Measurements from ENCODE around the gene ZFAND3. TPM values are rescaled to one million over a fixed set of nuclear protein-coding genes. Genes with fewer than 3 reads are reported as not detected.
"Not testable (repeated sequence)": the region's sequence is repeated elsewhere in the genome, so short reads cannot be mapped to it uniquely, and the experiment has no call there.

Gene ZFAND3
- total and polyA plus RNA-seq, 10 of the 15 experiments (the other 5 are each of a cell fraction or from before 2014, with no cell fraction given): 0.90 to 34.4 (median 16.3) TPM

DNA sequence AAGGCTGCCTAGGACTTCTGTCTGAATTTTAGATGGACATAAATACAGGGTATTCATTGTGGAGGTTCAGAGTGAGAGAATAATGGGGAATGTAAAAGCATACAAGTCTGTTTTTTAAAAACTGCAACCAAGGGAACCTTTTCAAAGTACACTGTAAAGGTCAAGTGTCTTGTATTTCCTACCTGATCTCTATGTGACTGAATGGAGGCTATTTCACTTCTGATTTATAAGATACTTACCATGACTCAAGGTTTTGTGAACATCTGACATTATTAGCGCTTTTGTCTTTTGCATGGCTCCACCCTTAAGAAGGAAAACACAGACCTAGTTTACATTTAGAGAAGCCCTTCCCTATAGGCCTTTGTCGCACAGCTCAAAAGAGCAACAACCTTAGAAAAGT lies 126.5 kb downstream of the ZFAND3 start:
- H3K4me1 ChIP-seq (ENCODE audit: control insufficient read depth, insufficient read depth, low read length): peaks cover 17% of the 10 kb centered on the region
- ATAC-seq (no peak), DNase-seq (ENCODE audit: low read depth, low spot score) (no peak), FAIRE-seq (no peak)
- no peaks in the 10 kb centered on the region; the same call in none of the 3 replicates for H3K9me3 ChIP-seq (replicated peaks; ENCODE audit: control insufficient read depth, insufficient read depth, low read length)
- H2AFZ ChIP-seq (ENCODE audit: control insufficient read depth, low read depth, low read length): no peak overlapping the region
- no peaks in the 10 kb centered on the region for H4K20me1 ChIP-seq (ENCODE audit: control insufficient read depth, insufficient read depth)
- no TSS peak for BruUV-seq (replicated peaks)
- no peak overlapping the region for H3K27ac ChIP-seq (ENCODE audit: control insufficient read depth, insufficient read depth)
- no peak overlapping the region for H3K4me3 ChIP-seq
- H3K79me2 ChIP-seq (ENCODE audit: control insufficient read depth, insufficient read depth, low read length): peaks cover 41% of the 10 kb centered on the region
- intact Hi-C loops (cut with micrococcal nuclease; ENCODE audit: unreplicated experiment): no loop called here
- ChIA-PET POLR2A (interaction anchor here (0.5 kb wide), 1 partner anchor 113 kb away, joined by 4 read pairs; no protein-coding TSS in a partner anchor), SMC1A (ENCODE audit: uncharacterized antibody, unreplicated experiment) (interaction anchor here (1.2 to 1.7 kb wide), 2 partner anchors 9 to 66 kb away, joined by 3 to 4 read pairs; no protein-coding TSS in a partner anchor), RAD21 (ENCODE audit: unreplicated experiment) (no interaction called here), CTCF (interaction anchor here (1.5 kb wide), 1 partner anchor 10 kb away, joined by 5 read pairs; no protein-coding TSS in a partner anchor)
- no peaks in the 10 kb centered on the region for H3K36me3 ChIP-seq (ENCODE audit: control insufficient read depth in 2 of 2, insufficient read depth in 2 of 2, low read length in 1 of 2)
- TF ChIP-seq CEBPB (IDR thresholded peaks at IDR 0.05; ENCODE audit: borderline replicate concordance in 1 of 2, low read depth in 2 of 2, low read length in 2 of 2) (no peak), NR2F1 (conservative IDR thresholded peaks at IDR 0.05) (no peak), ZNF622 (IDR thresholded peaks at IDR 0.05) (no peak)
- 96% methylated on average over 2 of the region's 2 CpGs for WGBS (ENCODE audit: insufficient coverage, insufficient replicate concordance, low lambda C conversion rate, missing lambda C conversion rate)
- in situ Hi-C loops (cut with MboI): no loop called here
- no peak overlapping the region for H3K4me2 ChIP-seq (ENCODE audit: control insufficient read depth, insufficient read depth)
- no peak overlapping the region for H3K9ac ChIP-seq (ENCODE audit: control insufficient read depth, insufficient read depth, low read length)
- H3K27me3 ChIP-seq (replicated peaks in 1 of 2; ENCODE audit: control insufficient read depth in 2 of 2, insufficient read depth in 2 of 2, low read length in 1 of 2): no peaks in the 10 kb centered on the region

DNA sequence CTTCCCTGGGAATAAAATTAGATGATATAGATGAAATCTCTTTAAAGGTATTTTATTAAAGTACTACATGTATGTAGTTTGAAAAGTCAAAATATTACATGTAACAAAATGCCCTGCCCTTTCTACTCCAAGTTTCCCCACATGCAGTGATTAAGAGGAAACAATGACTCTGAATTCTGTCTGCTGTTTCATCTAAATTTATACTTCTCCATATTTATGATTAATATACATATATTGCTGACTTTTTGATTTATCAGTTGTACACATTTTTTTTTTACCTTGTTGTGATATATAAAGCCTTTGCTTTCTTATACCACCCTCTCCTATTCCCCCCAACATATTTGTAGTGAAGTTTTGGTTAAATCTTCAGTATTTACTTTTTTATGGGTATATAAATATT lies 127.9 kb downstream of the ZFAND3 start:
- POLR2A ChIA-PET: no interaction called here

DNA sequence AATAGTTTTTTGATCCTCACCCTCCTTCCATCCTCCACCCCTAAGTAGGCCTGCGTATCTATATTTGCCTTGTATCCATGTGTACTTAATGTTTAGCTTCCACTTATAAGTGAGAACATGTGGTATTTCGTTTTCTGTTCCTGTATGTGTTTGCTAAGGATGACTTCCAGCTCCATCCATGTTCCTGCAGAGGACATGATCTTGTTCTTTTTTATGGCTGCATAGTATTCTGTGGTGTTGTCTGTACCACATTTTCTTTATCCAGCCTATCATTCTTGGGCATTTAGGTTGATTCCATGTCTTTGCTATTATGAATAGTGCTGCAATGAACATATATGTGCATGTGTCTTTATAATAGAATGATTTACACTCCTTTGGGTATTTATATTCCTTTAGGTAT lies 129.1 kb downstream of the ZFAND3 start:
- Histone ChIP-seq H3K4me1 (ENCODE audit: control insufficient read depth, insufficient read depth, low read length) (peaks cover 15% of the 10 kb centered on the region), H3K79me2 (ENCODE audit: control insufficient read depth, insufficient read depth, low read length) (peaks cover 44% of the 10 kb centered on the region)
- ATAC-seq; BruUV-seq (replicated peaks); H3K4me2 ChIP-seq (ENCODE audit: control insufficient read depth, insufficient read depth); RAD21 ChIA-PET (ENCODE audit: unreplicated experiment); H3K9ac ChIP-seq (ENCODE audit: control insufficient read depth, insufficient read depth, low read length); POLR2A ChIA-PET; H2AFZ ChIP-seq (ENCODE audit: control insufficient read depth, low read depth, low read length); CTCF ChIA-PET; H3K4me3 ChIP-seq; H3K36me3 ChIP-seq (ENCODE audit: control insufficient read depth in 2 of 2, insufficient read depth in 2 of 2, low read length in 1 of 2); intact Hi-C loops (cut with micrococcal nuclease; ENCODE audit: unreplicated experiment); H3K9me3 ChIP-seq (replicated peaks; ENCODE audit: control insufficient read depth, insufficient read depth, low read length); DNase-seq (ENCODE audit: low read depth, low spot score); FAIRE-seq; H3K27ac ChIP-seq (ENCODE audit: control insufficient read depth, insufficient read depth); H4K20me1 ChIP-seq (ENCODE audit: control insufficient read depth, insufficient read depth); in situ Hi-C loops (cut with MboI); H3K27me3 ChIP-seq (replicated peaks in 1 of 2; ENCODE audit: control insufficient read depth in 2 of 2, insufficient read depth in 2 of 2, low read length in 1 of 2): not testable (repeated sequence)
- 97% methylated on average over 2 of the region's 2 CpGs for WGBS (ENCODE audit: insufficient coverage, insufficient replicate concordance, low lambda C conversion rate, missing lambda C conversion rate)
- SMC1A ChIA-PET (ENCODE audit: uncharacterized antibody, unreplicated experiment): interaction anchor here (1.1 to 1.3 kb wide), 2 partner anchors 17 to 63 kb away, joined by 3 to 4 read pairs; no protein-coding TSS in a partner anchor

More for the DNA sequence above, 127.9 kb downstream of the ZFAND3 start:
- ChIA-PET CTCF (no interaction called here), SMC1A (ENCODE audit: uncharacterized antibody, unreplicated experiment) (interaction anchor here (1.2 to 1.3 kb wide), 3 partner anchors 16 to 68 kb away, joined by 3 read pairs; no protein-coding TSS in a partner anchor), RAD21 (ENCODE audit: unreplicated experiment) (interaction anchor here (1.2 kb wide), 1 partner anchor 120 kb away, joined by 4 read pairs; no protein-coding TSS in a partner anchor)
- Histone ChIP-seq H2AFZ (ENCODE audit: control insufficient read depth, low read depth, low read length) (no peak overlapping the region), H3K27ac (ENCODE audit: control insufficient read depth, insufficient read depth) (no peak overlapping the region), H4K20me1 (ENCODE audit: control insufficient read depth, insufficient read depth) (no peaks in the 10 kb centered on the region), H3K79me2 (ENCODE audit: control insufficient read depth, insufficient read depth, low read length) (peaks cover 45% of the 10 kb centered on the region), H3K9ac (ENCODE audit: control insufficient read depth, insufficient read depth, low read length) (no peak overlapping the region), H3K9me3 (replicated peaks; ENCODE audit: control insufficient read depth, insufficient read depth, low read length) (no peaks in the 10 kb centered on the region; the same call in none of the 3 replicates), H3K36me3 (ENCODE audit: control insufficient read depth in 2 of 2, insufficient read depth in 2 of 2, low read length in 1 of 2) (no peaks in the 10 kb centered on the region), H3K27me3 (replicated peaks in 1 of 2; ENCODE audit: control insufficient read depth in 2 of 2, insufficient read depth in 2 of 2, low read length in 1 of 2) (no peaks in the 10 kb centered on the region), H3K4me3 (no peak overlapping the region), H3K4me2 (ENCODE audit: control insufficient read depth, insufficient read depth) (no peak overlapping the region), H3K4me1 (ENCODE audit: control insufficient read depth, insufficient read depth, low read length) (peaks cover 23% of the 10 kb centered on the region)
- in situ Hi-C loops (cut with MboI) (no loop called here), intact Hi-C loops (cut with micrococcal nuclease; ENCODE audit: unreplicated experiment) (no loop called here)
- no peak for TF ChIP-seq BMI1 (IDR thresholded peaks at IDR 0.05; ENCODE audit: borderline replicate concordance)
- TF ChIP-seq EGR1 (IDR thresholded peaks at IDR 0.05; ENCODE audit: borderline replicate concordance in 1 of 2, low read depth in 2 of 2, low read length in 2 of 2): no peak
- TF ChIP-seq RELA (IDR thresholded peaks at IDR 0.05; ENCODE audit: borderline replicate concordance, partially characterized antibody): no peak
- DNase-seq (ENCODE audit: low read depth, low spot score): no peak
- FAIRE-seq: no peak
- no TSS peak for BruUV-seq (replicated peaks)
- no peak for ATAC-seq
